CD4-positive, alpha-beta T cell treated with Interleukin-1 beta for 1 hour (primary cell): ENCODE measurements around the gene CKLF.
"Not testable (repeated sequence)": the region's sequence is repeated elsewhere in the genome, so short reads cannot be mapped to it uniquely, and the experiment has no call there.

ENCODE experiments used
- DNase-seq, 2 donors: peaks; one replicate each; pipeline ENCODE4 v3.0.0-alpha.2; 2020 to 2022

Gene CKLF

DNA sequence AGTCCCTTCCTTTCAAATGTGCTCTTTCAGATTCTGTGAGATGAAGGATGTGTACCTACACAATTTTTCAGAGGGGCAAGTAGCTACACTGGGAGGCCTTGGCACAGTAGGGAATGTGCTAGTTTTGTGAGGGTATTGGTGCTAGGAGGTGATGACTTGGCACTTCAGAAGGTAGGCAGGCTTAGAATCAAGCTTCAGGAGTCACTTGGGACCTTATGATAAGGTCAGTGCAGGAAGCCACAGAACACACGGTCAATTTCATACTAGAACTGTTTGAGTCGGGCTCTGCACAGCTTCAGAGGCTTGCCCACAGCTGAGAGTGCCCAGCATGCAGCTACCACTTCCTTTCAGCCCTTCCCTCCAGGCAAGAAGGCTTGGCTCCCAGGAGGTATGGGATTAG is 20.0 kb downstream of the CKLF start:
- no peak for DNase-seq

DNA sequence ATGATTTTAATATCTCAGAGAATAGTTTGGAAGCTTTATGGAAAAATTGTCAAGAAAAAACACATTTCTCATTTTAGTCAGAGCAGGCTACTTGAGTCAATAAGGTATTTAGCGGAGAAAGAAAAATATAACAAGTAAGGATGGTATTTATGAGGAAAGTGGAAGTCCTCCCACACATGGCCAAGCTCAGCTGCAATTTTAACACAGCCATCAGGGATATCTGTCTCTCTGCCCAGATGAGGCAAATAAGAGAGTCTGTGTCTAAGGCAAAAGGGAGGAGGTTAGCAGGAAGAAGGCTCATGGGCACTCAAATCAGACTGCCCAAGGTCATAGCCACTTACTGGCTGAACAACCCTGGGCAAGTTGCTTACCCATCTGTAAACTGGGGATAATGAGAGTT is 21.7 kb downstream of the CKLF start:
- DNase-seq = no peak

DNA sequence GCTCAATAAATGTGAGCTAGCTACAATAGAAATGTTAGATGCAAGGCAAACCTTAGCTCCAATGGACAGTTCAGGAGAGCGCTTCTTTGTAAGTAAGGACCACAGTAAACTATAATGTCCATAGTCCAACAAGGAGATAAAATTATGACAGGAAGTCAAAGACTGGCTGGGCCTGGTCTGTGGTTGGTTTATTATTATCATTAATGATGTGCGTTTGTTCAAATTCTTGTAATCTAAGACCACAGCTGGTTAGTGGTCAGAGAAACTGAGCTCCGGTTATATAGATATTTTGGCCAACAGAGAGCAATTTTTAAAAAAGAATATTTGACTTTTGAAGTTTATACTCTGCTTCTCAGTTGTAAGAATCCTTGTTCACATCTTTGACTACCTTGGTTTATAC is 22.2 kb downstream of the CKLF start:
- DNase-seq = no peak

DNA sequence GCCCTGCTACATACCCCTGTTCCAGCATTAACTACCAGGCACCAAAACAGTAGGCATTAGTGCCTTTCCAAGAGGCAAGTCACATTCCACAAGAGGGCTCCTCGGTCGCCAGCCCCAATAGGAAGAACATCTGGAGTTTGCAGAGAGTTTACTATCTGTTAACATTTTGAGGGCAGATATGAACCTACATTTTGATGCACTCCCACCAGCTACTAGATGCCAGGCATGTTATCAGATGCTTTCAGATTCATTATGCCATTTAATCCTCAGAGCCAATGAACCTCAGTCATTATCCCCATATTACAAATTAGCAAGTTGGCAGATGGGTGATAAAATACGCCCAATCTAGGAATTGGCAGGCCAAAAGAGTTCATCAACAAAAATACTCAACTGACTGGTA is 22.7 kb downstream of the CKLF start:
- no peak for DNase-seq

DNA sequence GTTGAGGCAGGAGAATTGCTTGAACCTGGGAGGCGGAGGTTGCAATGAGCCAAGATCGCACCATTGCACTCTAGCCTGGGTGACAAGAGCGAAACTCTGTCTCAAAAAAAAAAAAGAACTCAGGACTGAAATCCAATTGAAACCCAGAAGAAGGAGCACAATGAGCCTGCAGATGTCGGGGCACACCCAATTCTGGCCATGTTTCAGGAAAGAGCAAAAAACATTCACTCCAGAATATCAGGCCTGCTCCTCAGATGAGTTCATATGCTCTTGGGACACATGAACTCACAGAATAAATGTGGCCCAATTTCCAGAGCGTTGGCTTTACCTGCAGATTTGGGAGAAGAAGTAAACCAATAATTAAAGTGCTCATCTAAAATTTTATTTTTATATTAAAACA is 23.9 kb downstream of the CKLF start:
- DNase-seq = no peak

DNA sequence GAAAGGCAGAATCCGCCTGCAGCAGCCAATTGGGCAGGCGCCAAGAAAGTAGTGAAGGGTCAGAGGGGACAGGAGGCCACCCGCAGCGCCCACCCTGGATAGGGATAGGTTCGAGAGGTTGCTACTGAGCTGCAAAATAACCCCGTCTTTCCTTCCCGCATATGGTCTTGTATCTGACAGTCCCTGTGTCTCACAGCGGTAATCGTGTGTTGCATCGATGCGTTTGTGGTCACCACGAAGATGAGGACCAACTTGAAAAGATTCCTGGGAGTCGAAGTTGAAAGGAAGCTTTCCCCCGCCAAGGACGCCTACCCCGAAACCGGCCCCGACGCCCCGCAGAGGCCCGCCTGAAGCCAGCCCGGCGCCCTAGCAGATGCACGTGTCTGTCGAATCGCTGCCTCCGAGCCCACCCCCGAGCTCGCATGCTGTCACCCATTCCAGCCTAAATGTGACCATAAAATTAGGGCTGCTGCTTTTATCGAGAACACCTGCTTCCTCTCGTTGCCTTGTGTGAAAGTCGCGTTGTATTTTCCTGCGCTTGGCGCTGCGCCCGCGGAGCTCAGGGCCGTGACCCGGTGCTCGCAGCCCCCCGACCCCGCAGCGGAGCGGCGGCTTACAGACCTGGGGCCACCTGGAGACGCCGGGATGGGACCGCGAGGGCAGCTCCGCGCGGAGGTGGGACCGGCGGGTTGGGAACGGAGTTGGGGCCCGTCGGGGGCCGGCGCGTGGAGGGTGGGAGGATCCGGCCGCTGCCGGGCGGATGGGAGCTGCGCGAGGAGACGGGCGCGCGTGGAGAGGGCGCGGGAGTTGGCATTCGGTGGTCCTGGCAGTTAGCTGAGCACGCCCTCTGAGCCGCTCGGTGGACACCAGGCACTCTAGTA is 26.5 kb downstream of the CKLF start, which contains the start of gene CMTM2:
TSS of gene CMTM2 (plus strand) at position 813 of the 881 bp plus-strand sequence. CDS start 145 bp downstream, outside the sequence.
- DNase-seq = no peak

DNA sequence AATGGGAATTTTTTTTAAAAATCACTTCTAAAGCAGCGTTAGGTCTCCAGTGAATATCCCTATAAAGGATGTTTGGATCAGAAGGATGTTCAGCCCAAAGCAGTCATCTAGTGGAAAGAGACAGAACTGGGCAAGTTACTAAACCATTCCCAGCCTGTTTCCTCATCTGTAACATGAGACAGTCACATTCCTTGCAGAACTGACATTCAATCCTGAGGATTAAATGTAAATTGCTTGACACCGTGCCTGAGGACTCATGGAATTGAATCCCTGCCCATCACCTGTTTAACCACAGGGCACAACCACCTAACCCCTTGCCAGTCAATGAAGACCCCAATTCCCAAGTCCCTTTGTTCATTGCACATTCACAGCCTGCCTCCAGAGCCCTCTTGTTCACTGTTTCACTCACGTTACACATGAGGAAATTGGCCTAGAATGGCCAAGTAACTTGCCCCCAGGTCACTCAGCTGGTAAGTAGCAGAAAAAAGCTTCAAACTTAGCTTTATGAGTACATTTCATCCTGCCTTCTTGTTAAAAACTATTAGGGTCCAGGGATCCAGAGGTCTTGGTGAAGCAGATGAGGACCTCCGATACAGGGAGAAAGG is 28.3 kb downstream of the CKLF start:
- no peak for DNase-seq

DNA sequence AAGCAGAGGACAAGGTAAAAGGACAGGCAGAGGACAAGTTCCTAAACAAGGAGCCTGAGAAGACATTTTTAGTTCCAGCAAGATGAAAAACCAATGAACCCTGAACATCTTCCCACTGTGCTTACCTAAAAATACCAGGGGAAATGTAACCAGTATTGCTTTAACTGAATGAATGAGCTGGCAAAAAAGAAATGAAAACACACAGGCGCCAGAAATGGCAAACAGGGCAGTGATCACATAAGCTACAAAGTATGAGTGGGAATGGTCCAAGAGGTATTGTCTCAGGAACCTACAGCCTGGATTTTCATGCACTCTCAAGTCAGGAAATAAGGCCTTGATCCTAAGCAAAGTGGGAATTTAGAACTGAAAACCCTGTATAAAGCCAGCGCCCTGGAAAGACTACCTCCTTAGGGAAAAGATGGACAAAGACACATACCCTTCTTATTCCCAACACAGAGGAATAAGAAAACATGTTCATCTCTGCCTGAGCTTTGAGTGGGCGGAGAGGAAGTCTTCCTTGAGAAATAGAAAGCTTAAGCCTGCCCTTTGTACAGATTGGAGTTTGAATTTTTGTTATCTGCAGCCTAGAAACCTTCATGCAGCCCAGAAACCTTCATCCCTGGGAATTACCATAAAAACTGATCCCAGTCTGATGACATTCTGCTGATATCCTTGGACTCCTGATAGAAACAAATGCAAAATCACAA is 29.0 kb downstream of the CKLF start:
- DNase-seq = no peak

DNA sequence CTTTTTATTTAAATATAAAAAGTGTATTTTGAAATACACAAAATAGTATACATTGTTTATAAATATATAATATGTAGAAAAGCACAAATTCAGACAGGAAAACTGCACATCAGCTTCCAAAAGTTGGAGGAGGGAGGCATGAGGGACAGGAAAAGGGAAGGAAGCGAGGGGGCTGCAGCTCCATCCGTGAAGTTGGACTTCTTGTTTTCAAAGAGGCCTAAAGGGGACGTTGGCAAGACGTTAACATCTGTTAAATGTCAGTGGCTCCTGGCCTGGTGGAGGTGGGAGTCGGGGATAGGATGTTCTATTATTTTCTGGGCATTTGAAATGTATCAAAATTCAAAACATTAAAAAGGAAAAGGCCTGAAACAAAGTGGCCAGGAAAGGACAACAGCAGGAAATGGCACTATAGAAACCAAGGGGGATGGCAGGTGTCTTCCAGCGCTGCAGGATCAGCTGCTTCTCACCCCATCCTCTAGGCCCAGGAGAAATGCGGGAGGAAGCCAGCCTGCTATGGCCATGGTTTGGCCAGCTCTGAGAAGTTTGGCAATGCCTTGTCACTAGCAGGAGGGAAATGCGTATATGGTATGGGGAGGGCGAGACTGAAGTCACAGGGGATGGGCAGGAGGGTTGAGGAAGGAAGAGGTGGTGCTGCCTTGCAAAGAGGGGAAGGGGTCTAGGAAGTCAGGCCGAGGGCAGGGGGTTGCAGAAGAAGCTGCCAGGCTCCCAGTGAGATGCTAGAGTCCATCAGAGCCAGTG is 33.3 kb downstream of the CKLF start:
- peak in 1 of 2 donors; percentile 22 for DNase-seq

DNA sequence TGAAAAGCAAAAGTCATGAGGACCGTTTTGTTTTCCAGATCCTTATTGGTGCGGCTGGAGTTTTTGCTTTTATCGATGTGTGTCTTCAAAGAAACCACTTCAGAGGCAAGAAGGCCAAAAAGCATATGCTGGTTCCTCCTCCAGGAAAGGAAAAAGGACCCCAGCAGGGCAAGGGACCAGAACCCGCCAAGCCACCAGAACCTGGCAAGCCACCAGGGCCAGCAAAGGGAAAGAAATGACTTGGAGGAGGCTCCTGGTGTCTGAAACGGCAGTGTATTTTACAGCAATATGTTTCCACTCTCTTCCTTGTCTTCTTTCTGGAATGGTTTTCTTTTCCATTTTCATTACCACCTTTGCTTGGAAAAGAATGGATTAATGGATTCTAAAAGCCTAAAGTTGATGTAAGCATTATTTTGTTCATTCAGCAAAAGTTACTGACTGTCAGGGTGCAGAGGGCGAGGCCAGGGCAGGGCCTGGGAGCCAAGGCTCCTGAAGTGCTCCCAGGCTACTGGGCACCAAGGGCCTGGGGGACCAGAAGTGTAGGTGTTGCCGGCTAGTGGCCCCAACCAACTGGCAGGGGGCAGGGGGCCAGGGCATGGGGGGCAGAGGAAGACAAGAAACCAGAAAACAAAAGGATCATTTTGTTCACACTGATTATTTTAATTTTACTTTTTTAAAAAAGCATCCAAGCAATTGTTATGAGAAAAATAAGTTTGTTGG is 35.7 kb downstream of the CKLF start:
- no peak for DNase-seq

DNA sequence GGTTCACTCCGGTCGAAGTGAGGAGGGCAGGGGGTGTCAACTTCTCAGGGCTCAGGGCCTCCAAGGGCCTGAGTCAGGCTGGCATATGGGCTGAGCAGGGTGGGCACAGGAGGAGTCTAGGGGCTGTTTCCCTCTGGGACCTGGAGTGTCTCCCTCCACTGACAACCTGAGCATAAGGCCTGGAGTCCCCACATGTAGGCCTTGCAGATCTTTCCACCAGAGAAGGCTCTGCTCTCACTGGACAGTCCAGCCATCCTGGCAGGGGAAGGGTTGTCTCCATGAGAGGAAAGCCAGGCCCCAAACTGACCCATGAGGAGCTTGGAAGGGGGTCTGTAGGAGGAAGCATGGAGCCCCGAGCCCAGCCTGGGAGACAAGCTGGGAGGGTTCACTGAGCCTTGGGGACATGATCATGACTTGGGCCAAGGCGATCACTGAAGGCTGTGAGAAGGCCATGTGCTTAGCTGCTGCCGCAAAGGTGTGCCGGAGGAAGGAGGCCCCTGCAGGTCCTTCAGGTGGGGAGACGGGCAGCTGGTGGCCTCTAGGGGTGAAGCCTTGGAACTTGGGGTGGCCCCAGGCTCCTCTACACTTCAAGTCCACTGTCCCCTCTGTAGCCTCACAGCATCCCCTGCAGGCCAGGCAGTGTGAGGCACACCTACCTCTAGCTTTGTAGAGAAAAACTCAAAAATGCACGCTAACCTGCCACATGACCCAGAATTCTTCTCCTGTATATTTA is 36.8 kb downstream of the CKLF start:
- DNase-seq = peak; percentile 77 to 83

DNA sequence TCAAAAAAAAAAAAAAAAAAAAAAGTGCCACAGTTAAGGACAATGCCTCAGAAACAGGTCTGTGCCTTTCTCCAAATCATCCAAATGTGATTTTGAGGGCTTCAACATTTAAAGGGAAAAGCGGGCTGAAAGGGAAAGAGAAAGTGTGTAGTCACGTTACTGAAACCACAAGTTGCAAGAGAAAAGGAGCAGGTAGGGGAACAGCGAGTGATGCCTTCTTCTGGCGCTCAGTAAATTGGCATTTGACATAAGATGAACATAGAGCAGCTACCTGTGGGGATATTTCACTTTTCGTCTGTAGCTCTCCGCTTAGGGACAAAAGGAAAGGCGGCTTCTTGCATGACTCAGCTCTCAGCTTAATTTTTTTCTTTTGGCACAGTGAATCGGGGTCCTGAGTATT is 37.9 kb downstream of the CKLF start:
- peak in 1 of 2 donors; percentile 49 for DNase-seq

DNA sequence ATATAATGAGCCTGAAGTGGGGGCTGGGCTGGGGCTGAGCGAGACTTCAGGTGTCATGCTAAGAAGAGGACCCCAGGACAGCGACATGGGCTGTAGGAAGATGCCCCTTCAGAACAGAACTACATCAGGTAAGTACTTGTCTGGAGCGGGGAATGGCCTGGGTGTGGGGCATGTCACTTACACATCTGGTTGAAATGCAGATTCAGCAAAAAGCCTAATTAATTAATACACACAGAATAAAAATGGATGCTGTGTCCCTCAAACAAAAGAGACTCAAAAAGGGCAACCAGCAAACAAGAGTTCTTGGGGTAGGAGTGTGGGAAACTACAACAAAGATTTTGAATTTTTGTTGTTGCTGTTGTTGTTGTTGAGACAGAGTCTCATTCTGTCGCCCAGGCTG is 38.6 kb downstream of the CKLF start:
- DNase-seq = no peak

DNA sequence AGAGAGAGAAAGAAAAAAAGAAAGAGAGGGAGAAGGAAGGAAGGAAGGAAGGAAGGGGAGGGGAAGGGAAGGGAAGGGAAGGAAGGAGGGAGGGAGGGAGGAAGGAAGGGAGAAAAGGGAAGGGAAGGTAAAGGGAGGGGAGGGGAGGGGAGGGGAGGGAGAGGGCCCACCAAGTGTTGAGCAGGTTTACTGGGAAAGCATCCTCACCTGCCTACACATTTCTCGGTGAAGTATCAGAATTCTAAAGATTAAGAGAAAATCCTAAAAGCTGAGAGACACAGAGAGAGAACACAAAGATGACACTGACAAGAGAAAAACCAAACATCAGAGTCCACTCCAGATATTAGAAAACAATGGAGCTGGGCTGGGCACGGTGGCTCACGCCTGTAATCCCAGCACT is 39.9 kb downstream of the CKLF start:
- no peak for DNase-seq

DNA sequence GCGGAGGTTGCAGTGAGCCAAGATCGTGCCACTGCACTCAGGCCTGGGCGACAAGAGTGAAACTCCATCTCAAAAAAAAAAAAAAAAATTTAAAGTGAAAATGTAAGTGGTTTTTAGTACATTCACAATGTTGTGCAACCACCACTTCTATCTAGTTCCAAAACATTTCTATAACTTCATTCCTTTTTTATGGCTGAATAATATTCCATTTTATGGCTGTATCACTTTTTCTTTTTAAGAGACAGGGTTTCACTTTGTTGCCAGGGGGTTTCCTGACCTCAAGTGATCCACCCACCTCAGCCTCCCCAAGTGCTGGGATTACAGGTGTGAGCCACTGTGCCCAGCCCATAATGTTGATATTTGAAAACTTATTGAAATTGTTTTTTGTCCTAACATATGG is 40.4 kb downstream of the CKLF start:
- DNase-seq = no peak

DNA sequence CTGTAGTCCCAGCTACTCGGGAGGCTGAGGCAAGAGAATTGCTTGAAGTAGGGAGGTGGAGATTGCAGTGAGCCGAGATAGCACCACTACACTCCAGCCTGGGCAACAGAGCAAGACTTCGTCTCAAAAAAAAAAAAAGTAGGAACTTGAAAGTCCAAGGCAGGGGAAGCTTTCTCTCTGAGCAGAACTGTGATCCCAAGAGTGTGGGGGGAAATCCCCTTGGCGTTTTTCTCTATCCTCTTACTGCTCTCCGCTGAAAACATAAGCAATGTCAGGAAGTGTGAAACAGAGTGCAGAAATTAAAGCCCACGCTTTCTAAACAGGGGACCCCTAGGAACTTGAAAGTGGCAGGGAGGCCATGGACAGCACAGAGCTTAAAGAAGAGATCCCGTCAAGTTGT is 42.4 kb downstream of the CKLF start:
- no peak for DNase-seq

DNA sequence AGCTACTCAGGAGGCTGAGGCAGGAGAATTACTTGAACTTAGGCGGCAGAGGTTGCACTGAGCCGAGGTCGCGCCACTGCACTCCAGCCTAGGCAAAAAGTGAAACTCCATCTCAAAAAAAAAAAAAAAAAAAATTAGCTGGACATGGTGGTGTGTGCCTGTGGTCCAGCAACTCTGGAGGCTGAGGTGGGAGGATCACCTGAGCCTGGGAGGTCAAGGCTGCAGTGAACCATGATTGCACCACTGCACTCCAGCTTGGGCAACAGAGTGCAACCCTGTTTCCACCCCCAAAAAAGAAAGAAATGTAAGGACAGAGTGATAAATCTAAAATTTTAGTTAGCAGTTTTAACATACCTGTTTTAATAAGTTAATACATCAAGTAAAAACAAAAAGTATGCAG is 44.2 kb downstream of the CKLF start:
- DNase-seq = not testable (repeated sequence)

DNA sequence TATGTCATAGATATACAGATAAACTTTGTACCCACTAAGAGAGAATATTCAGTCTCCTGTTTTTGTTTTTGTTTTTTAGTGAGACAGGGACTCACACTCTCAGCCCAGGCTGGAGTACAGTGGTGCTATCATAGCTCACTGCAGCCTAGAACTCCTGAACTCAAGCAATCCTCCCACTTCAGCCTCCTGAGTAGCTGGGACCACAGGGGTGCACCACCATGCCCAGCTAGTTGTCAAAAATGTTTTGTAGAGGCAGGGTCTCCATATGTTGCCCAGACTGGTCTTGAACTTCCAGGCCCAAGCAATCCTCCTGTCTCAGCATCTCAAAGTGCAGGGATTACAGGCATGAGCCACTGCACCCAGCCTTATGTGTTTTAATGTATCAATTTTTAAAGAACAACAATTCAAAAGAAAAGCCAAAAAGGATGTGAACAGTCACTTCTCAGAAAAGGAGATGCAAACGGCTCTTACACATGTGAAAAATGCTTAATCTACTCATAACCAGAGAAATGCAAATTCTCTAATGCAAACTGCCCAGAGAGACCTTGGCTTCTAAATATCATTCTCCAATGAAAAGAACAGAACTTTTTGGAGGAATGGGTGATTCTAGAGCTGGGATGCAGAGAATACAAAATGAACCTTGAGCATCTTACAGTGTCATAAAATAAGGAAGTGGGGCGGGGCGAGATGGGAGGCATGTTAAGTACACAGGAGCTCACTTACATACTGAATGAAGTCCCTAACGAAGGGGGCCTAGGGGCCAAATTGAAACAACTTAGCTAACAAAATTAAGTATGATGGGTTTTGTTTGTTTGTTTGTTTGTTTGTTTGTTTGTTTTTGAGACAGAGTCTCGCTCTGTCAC is 44.8 kb downstream of the CKLF start:
- DNase-seq = no peak

DNA sequence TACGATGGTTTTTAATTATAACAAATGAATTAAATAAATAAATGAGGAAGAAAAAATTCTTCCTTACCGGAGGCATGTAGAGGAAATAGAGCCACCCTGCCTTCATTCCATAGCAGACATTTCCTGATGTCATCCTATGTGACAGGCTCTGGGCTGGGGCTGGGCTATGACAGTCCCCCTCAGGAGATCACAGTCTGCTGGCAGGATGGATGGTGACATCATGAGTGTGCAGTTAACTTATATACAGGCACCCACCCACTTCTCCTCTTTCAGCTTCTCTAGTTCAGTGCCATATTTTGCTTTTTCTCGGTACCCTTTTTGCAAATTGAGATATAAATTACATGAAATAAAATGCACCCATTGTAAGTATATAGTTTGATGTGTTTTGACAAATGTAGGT is 45.7 kb downstream of the CKLF start:
- DNase-seq = no peak

DNA sequence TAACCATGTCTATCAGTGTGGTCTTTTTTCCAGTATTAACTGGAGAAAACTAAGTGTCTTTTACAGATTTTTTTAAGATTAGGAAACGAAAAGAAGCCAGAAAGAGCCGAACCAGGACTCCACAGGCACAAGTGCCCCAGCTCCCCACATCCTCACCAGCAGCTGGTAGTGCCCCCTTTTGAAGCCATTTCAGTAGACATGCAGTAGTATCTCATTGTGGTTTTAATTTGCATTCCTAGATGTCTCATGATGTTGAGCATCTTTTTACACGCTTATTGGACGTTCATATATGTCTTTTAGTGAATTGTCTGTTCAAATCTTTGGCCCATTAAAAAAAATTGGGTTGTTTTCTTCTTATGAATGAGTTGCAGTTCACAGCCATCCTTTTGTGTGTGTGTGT is 47.4 kb downstream of the CKLF start:
- DNase-seq = no peak

DNA sequence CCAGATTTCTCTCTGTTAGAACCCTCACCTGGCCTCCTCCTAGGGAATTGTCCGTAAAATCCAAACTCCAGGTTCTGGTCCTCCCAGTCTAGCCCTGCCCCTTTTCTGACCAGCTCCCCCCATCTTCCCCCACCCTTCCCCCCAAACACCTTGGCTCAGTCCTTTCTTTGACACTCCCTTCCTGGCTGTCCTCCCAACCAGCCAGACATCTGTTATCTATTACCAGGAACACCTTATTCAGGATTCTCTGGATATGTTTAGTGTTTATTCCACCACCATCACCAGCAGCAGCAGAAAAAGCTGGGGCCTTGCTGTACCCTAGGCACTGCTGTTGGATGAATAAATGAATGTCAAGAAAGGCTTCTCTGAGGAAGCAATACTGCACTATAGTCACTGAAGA is 48.1 kb downstream of the CKLF start:
- no peak for DNase-seq
